ENCODE results near the gene GALK1.

DNA sequence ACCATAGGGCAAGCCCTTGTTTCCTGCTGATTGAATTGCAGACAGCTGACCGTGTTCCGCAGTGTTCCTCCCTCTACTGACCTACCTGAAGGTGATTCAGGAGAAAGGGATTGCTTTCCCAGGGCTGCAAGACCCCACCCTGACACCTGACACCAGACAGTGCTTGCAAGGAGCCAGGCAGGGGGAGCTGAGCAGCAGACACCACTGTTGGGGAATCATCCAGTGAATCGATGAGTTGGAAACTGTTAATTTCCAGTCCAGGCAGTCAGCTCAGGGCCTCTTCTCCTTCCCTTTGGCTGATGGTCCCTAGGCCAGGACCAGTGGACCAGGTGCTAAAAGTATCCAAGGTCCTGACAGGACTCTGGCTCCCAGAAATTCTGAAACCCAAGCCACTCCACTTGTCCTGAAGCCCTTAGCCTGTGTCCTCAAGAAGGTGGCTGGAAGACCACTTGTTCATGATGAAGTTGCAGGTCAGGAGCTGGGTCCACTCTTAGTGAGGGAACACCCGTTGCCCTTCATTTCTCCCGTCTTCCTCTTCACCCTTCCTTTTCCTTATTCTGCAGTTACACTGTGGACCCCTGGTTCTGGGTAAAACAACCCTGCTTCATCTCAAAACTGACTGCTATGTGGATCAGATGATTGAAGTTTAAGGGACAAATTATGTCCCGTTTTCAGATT, 10.1 kb upstream of the GALK1 start:
- no peak for TF ChIP-seq ZNF274 (IDR thresholded peaks at IDR 0.05; ENCODE audit: borderline replicate concordance, low read depth, low read length)
- no peak; the same call in 1 of the 2 replicates for TF ChIP-seq ZBTB49 (CRISPR knock-in tag; IDR thresholded peaks at IDR 0.05; ENCODE audit: borderline replicate concordance)
- no peak for TF ChIP-seq NR2C2 (CRISPR knock-in tag; IDR thresholded peaks at IDR 0.05)
- no peak for TF ChIP-seq NR2C2 (tag; IDR thresholded peaks at IDR 0.05)
- no peak for TF ChIP-seq CEBPB (tag; IDR thresholded peaks at IDR 0.05)
- TF ChIP-seq ARHGAP35 (IDR thresholded peaks at IDR 0.05; ENCODE audit: partially characterized antibody): no peak
- no peak for TF ChIP-seq RFX1 (IDR thresholded peaks at IDR 0.05)
- no peak for TF ChIP-seq PYGO2 (tag; IDR thresholded peaks at IDR 0.05)
- no peak; the same call in 1 of the 2 replicates for TF ChIP-seq POLR2A (conservative IDR thresholded peaks at IDR 0.05)

Measured in K562 (cell line).